CD4-positive, CD25-positive, alpha-beta regulatory T cell (primary cell): ENCODE measurements around the gene CCDC174. TPM values are rescaled to one million over a fixed set of nuclear protein-coding genes. Genes with fewer than 3 reads are reported as not detected.
A peak's percentile ranks its signal among the peaks of the same experiment; 100 is the strongest.
"Not testable (repeated sequence)": the region's sequence is repeated elsewhere in the genome, so short reads cannot be mapped to it uniquely, and the experiment has no call there.

Experiments
- ATAC-seq, 2 donors: fragments of 150-1000 bp; cut with Tn5 transposase; one replicate each; pipeline ENCODE4 v1.10.0; 2021; ENCODE audit warnings: low read depth in 2 of 2, moderate number of reproducible peaks in 2 of 2, moderate library complexity in 1 of 2
- DNase-seq, 3 donors: peaks; one replicate each; pipeline versions ENCODE4 v3.0.0 to v3.0.0-alpha.2; 2012 to 2022; ENCODE audit warnings: mixed read lengths in 1 of 3
- H3K27ac ChIP-seq: one replicate; pipeline ENCODE4 v1.7.0; 2013; ENCODE audit warnings: mild to moderate bottlenecking, low read length; ENCODE audit not compliant: insufficient read depth, poor library complexity, severe bottlenecking
- H3K27me3 ChIP-seq: one replicate; pipeline ENCODE4 v1.7.0; 2013; ENCODE audit warnings: low read length; ENCODE audit not compliant: control insufficient read depth, insufficient read depth
- H3K36me3 ChIP-seq: one replicate; pipeline ENCODE4 v1.7.0; 2013; ENCODE audit warnings: mild to moderate bottlenecking, low read length, moderate library complexity; ENCODE audit not compliant: control insufficient read depth, insufficient read depth
- H3K4me1 ChIP-seq: 2 replicates; pipeline ENCODE4 v1.7.0; 2013; ENCODE audit warnings: mild to moderate bottlenecking, low read length; ENCODE audit not compliant: insufficient read depth, control insufficient read depth, poor library complexity, severe bottlenecking
- H3K4me3 ChIP-seq: one replicate; pipeline ENCODE4 v1.7.0; 2013; ENCODE audit warnings: low read depth, mild to moderate bottlenecking, low read length, moderate library complexity
- H3K9me3 ChIP-seq, 2 experiments: 1 replicate in 1 of 2; 2 replicates in 1 of 2; pipeline ENCODE4 v1.7.0; 2013; ENCODE audit warnings: low read length in 2 of 2, mild to moderate bottlenecking in 1 of 2, moderate library complexity in 1 of 2; ENCODE audit not compliant: control insufficient read depth in 2 of 2
- H3K27ac Mint-ChIP-seq, 3 donors: one replicate each; pipeline ENCODE4 v1.8.0; 2020 to 2022; ENCODE audit warnings: mild to moderate bottlenecking in 3 of 3, mixed read lengths in 3 of 3, moderate library complexity in 2 of 3
- H3K27me3 Mint-ChIP-seq: one replicate; pipeline ENCODE4 v1.8.0; 2022; ENCODE audit warnings: mild to moderate bottlenecking, mixed read lengths
- H3K36me3 Mint-ChIP-seq: one replicate; pipeline ENCODE4 v1.8.0; 2020; ENCODE audit warnings: mixed read lengths
- H3K4me1 Mint-ChIP-seq, 4 donors: one replicate each; pipeline ENCODE4 v1.8.0; 2020 to 2022; ENCODE audit warnings: mixed read lengths in 4 of 4, mild to moderate bottlenecking in 1 of 4
- H3K4me3 Mint-ChIP-seq, 4 donors: one replicate each; pipeline ENCODE4 v1.8.0; 2020 to 2022; ENCODE audit warnings: mild to moderate bottlenecking in 4 of 4, mixed read lengths in 4 of 4, moderate library complexity in 3 of 4
- H3K9me3 Mint-ChIP-seq, 7 donors: one replicate each; pipeline ENCODE4 v1.8.0; 2020 to 2022; ENCODE audit warnings: mixed read lengths in 7 of 7, mild to moderate bottlenecking in 3 of 7, moderate library complexity in 2 of 7
- polyA plus RNA-seq, 4 donors: library from polyadenylated mRNA; unstranded; fragments of 300-500 nt; fragmentation: Illumina TruSeq; gene quantifications; one replicate each; pipeline ENCODE4 v1.2.3, GENCODE V29; 2021
- total RNA-seq: library from RNA; stranded (reverse); gene quantifications from one replicate; pipeline ENCODE4 v1.2.3, GENCODE V29; 2022

The CCDC174 gene
- total and polyA plus RNA-seq, 5 donors from 2014 or later, result 16.3 to 55.7 (median 21.3) TPM

DNA sequence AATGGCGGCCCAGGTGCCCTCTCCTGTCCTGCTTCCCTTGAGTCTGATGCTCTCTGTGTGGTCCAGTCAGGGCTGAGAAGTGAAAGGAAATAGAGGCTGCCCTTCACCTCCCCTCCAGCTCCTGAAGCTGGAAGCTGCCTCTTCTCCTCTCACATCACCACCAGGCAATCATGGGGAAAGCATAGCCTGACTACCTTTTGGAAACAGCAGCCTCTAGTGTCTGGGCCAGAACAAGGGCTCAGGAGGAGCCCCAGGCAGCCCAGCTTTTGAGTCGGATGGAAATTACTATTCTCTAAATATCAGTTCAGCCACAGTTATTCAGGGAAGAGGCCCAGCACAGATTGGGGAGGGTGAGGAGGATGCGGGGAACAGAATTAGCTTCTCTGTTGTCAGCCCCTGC, 43.3 kb upstream of the CCDC174 start:
- DNase-seq, result no peak
- H3K27me3 Mint-ChIP-seq, result peaks cover 53% of the 10 kb centered on the region
- H3K27ac Mint-ChIP-seq, result no peak overlapping the region
- peaks cover 21% of the 10 kb centered on the region for H3K27me3 ChIP-seq
- H3K36me3 Mint-ChIP-seq, result no peaks in the 10 kb centered on the region
- no peak for ATAC-seq
- no peak overlapping the region for H3K27ac ChIP-seq
- H3K9me3 ChIP-seq, result peaks cover 0 to 6% of the 10 kb centered on the region in 2 experiments
- H3K9me3 Mint-ChIP-seq, result peaks cover 0 to 5% (median 1%) of the 10 kb centered on the region in 7 donors
- no peak overlapping the region for H3K4me3 ChIP-seq
- no peak overlapping the region for H3K4me3 Mint-ChIP-seq
- no peaks in the 10 kb centered on the region for H3K36me3 ChIP-seq
- no peaks in the 10 kb centered on the region for H3K4me1 ChIP-seq
- H3K4me1 Mint-ChIP-seq, result peaks cover 0 to under 1% (median 0%) of the 10 kb centered on the region in 4 donors

DNA sequence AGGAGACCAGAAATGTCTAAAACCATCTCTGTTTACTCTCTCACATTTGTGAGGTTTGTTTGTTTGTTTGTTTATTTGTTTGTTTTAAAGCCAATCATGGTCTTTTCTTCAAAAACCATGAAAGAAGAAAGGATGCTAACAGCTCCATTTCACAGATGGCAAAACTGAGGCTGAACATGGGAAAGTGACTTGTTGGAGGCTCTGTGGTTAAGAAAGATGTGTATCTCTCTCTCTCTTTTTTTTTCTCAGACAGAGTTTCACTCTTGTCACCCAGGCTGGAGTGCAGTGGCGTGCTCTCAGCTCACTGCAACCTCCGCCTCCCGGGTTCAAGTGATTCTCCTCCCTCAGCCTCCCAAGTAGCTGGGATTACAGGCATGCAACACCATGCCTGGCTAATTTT, 42.5 kb upstream of the CCDC174 start:
- H3K4me1 ChIP-seq, H3K36me3 ChIP-seq, H3K36me3 Mint-ChIP-seq, ATAC-seq, H3K4me3 Mint-ChIP-seq, H3K9me3 ChIP-seq, H3K27ac ChIP-seq, H3K27ac Mint-ChIP-seq, H3K9me3 Mint-ChIP-seq, DNase-seq, H3K4me3 ChIP-seq, H3K4me1 Mint-ChIP-seq: not testable (repeated sequence)
- peaks cover 46% of the 10 kb centered on the region for H3K27me3 Mint-ChIP-seq
- peaks cover 15% of the 10 kb centered on the region for H3K27me3 ChIP-seq

DNA sequence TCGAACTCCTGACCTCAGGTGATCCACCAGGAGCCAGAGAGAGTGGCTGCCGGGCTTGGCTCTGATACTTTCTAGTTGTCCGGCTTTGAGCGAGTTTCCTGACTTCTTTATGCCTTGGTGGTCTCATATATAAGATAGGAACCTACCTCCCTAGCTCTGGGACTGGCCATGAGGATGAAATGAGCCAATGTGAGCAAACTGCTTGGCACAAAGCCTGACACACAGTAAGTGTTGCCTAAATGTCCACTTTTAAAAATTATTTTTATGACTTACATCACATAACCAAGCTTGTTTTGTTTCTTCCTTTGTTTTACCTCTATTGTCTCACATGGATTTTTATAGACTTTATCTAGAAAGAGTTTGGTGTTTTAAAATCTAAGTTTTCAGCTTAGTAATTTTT, 42.1 kb upstream of the CCDC174 start:
- no peaks in the 10 kb centered on the region for H3K4me1 Mint-ChIP-seq

DNA sequence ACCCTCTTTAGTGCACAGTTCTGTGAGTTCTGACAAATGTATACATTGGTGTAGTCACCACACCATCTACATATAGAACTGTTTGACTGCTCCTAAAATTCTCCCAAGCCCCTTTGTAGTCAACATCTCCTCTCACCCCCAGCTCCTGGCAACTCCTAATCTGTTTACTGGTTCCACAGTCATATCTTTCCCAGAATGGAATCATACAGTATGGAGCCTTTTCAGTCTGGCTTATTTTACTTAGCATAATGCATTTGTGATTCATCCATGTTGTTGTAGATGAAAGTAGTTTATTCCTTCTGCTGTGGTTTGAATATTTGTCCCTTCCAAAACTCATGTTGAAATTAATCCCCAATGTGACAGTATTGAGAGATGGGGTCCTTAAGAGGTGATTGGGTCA, 41.6 kb upstream of the CCDC174 start:
- Mint-ChIP-seq H3K4me1 (no peaks in the 10 kb centered on the region), H3K4me3 (no peak overlapping the region), H3K9me3 (peaks cover 0 to 2% (median 0%) of the 10 kb centered on the region in 7 donors), H3K36me3 (no peaks in the 10 kb centered on the region), H3K27me3 (peaks cover 46% of the 10 kb centered on the region), H3K27ac (no peak overlapping the region)
- H3K4me3 ChIP-seq, result no peak overlapping the region
- no peaks in the 10 kb centered on the region for H3K4me1 ChIP-seq
- DNase-seq (no peak), ATAC-seq (no peak)
- no peaks in the 10 kb centered on the region for H3K36me3 ChIP-seq
- H3K27me3 ChIP-seq, result peaks cover 18% of the 10 kb centered on the region
- H3K9me3 ChIP-seq, result no peaks in the 10 kb centered on the region
- no peak overlapping the region for H3K27ac ChIP-seq

More for the DNA sequence above, 42.1 kb upstream of the CCDC174 start:
- no peaks in the 10 kb centered on the region for H3K36me3 ChIP-seq
- ATAC-seq (no peak), DNase-seq (no peak)
- no peak overlapping the region for H3K4me3 Mint-ChIP-seq
- H3K9me3 ChIP-seq, result no peaks in the 10 kb centered on the region
- peaks cover 46% of the 10 kb centered on the region for H3K27me3 Mint-ChIP-seq
- H3K9me3 Mint-ChIP-seq, result peaks cover 0 to 5% (median 0%) of the 10 kb centered on the region in 7 donors
- no peak overlapping the region for H3K4me3 ChIP-seq
- no peaks in the 10 kb centered on the region for H3K4me1 ChIP-seq
- peaks cover 16% of the 10 kb centered on the region for H3K27me3 ChIP-seq
- H3K27ac Mint-ChIP-seq, result no peak overlapping the region
- H3K27ac ChIP-seq, result no peak overlapping the region
- H3K36me3 Mint-ChIP-seq, result no peaks in the 10 kb centered on the region

DNA sequence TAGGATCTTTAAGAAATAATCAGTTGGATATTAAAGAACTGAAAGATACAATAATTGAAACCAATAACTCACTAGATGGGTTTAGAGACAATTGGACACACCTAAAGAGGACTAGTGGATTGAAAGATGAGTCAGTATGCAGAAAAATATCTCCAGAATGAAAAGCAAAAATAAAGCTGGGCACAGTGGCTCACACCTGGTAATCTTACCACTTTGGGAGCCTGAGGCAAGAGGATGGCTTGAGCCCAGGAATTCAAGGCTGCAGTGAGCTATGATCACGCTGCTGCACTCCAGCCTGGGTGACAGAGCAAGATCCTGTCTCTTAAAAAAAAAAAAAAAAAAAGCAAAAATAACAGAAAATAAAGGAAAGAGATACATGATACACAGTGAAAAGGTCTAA, 37.4 kb upstream of the CCDC174 start:
- Mint-ChIP-seq H3K27ac (no peak overlapping the region), H3K4me3 (no peak overlapping the region), H3K4me1 (no peaks in the 10 kb centered on the region), H3K36me3 (no peaks in the 10 kb centered on the region), H3K9me3 (peaks cover 0 to 1% (median 0%) of the 10 kb centered on the region in 7 donors), H3K27me3 (peaks cover 42% of the 10 kb centered on the region)
- Histone ChIP-seq H3K9me3 (no peaks in the 10 kb centered on the region), H3K36me3 (no peaks in the 10 kb centered on the region), H3K27ac (no peak overlapping the region), H3K4me1 (no peaks in the 10 kb centered on the region), H3K4me3 (no peak overlapping the region), H3K27me3 (peaks cover 25% of the 10 kb centered on the region)
- ATAC-seq, result no peak
- no peak for DNase-seq

DNA sequence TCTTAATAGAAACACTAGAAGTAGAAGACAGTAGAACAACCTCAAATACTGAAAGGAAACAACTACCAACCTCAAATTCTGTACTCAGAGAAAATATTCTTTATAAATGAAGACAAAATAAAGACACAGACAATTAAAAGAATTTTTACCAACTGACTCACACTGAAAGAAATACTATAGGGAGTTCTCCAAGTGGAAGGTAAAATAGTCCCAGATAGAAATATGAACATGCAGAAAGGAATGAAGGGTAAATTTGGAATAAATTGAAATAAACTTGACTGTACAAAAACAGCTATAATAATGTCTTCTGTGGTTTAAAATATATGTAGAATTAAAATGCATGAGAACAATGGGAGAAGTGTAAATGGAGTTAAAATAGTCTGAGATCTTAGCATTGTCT, 36.7 kb upstream of the CCDC174 start:
- no peak overlapping the region for H3K27ac Mint-ChIP-seq
- DNase-seq (no peak), ATAC-seq (no peak)
- H3K4me3 Mint-ChIP-seq, result no peak overlapping the region
- H3K27ac ChIP-seq, result no peak overlapping the region
- no peaks in the 10 kb centered on the region for H3K36me3 ChIP-seq
- H3K4me3 ChIP-seq, result no peak overlapping the region
- H3K9me3 Mint-ChIP-seq, result peaks cover 0 to 1% (median 0%) of the 10 kb centered on the region in 7 donors
- H3K9me3 ChIP-seq, result no peaks in the 10 kb centered on the region
- H3K4me1 Mint-ChIP-seq, result no peaks in the 10 kb centered on the region
- H3K4me1 ChIP-seq, result no peaks in the 10 kb centered on the region
- H3K27me3 Mint-ChIP-seq, result peaks cover 44% of the 10 kb centered on the region
- peaks cover 24% of the 10 kb centered on the region for H3K27me3 ChIP-seq
- no peaks in the 10 kb centered on the region for H3K36me3 Mint-ChIP-seq

DNA sequence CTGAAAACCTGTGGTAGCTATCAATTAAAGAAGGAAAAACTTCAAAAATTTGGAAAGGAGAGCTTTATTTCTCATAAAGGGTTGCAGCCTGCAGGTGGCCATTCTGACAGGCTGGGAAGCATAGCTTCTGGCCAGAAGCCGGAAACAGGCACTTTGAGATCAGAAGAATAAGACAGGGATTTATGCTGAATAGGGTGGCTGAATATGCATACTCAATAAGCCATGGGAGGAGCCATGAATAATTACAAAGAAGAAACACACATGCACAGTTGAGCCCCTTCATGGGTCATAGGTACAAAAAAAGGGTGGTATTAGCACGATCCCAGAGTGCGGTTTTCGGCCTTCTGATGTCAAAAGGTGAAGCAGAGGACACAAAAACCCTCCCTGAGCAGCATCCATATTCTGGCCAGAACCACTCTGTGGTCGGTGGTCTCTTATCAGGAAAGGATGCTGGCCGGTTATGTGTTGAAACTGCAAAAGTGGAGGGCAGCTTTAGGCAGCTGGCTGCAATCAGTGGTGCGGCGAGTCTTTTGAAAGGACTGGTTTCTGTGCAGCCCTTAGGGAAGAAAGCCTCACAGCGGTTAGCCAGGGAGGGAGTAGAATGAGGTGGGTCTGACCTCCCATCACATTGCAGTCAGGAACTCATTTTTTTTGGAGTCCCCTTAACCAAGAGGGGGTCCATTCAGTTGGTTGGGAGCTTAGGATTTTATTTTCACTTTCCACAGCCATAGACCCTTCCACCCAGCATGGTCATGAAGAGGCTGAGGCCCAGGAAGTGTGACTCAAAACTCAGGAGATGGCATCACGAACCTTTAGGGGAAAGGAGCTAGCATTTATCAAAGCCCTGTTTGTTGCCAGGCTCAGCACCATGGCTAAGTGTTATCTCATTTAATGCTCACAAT, 34.7 kb upstream of the CCDC174 start:
- peaks cover 15% of the 10 kb centered on the region for H3K27me3 ChIP-seq
- peak overlapping the region in 1 of 4 donors; percentile 29 for H3K4me3 Mint-ChIP-seq
- no peaks in the 10 kb centered on the region for H3K36me3 Mint-ChIP-seq
- H3K27ac ChIP-seq, result no peak overlapping the region
- peaks cover 0 to 1% (median 0%) of the 10 kb centered on the region in 7 donors for H3K9me3 Mint-ChIP-seq
- ATAC-seq, result no peak
- no peak overlapping the region for H3K4me3 ChIP-seq
- H3K4me1 ChIP-seq, result no peaks in the 10 kb centered on the region
- no peak overlapping the region for H3K27ac Mint-ChIP-seq
- H3K36me3 ChIP-seq, result no peaks in the 10 kb centered on the region
- no peak for DNase-seq
- H3K4me1 Mint-ChIP-seq, result no peaks in the 10 kb centered on the region
- no peaks in the 10 kb centered on the region for H3K9me3 ChIP-seq
- peaks cover 29% of the 10 kb centered on the region for H3K27me3 Mint-ChIP-seq
